ENCODE measurements around the gene ZIK1. TPM values are rescaled to one million over a fixed set of nuclear protein-coding genes. Genes with fewer than 3 reads are reported as not detected.

ZIK1 gene
- total and polyA plus RNA-seq, 2 experiments from 2014 or later, result 3.8 to 7.1 TPM

- H3K79me2 ChIP-seq, result no peaks in the 10 kb centered on the region
- no peak for DNase-seq (ENCODE audit: low spot score)
- no peaks in the 10 kb centered on the region for H3K36me3 ChIP-seq (replicated peaks; ENCODE audit: insufficient read depth, low read depth)
- no peaks in the 10 kb centered on the region for H3K27me3 ChIP-seq
- no peaks in the 10 kb centered on the region for H3K4me1 ChIP-seq (ENCODE audit: insufficient read depth)
- no peak overlapping the region for H3K4me3 ChIP-seq
- H3K27ac ChIP-seq, result no peak overlapping the region
- H4K20me1 ChIP-seq (ENCODE audit: insufficient read depth, poor library complexity, severe bottlenecking), result no peaks in the 10 kb centered on the region
- TF ChIP-seq CTCF (IDR thresholded peaks at IDR 0.05; ENCODE audit: poor library complexity) (no peak), EZH2phosphoT487 (IDR thresholded peaks at IDR 0.05; ENCODE audit: low read depth, severe bottlenecking, unreplicated experiment) (no peak), EZH2 (IDR thresholded peaks at IDR 0.05; ENCODE audit: borderline replicate concordance) (no peak)
- no peak overlapping the region for H2AFZ ChIP-seq
- no peak overlapping the region for H3K4me2 ChIP-seq
- H3K9me2 ChIP-seq (replicated peaks; ENCODE audit: insufficient read depth), result no peaks in the 10 kb centered on the region
- no peaks in the 10 kb centered on the region for H3K9me3 ChIP-seq (ENCODE audit: low read depth)
- WGBS (ENCODE audit: low lambda C conversion rate, missing lambda C conversion rate), result 100% methylated on average over 5 of the region's 5 CpGs
Observed at GRCh38 chr19:57606931-57607330, 23.0 kb downstream of the ZIK1 start.

GRCh38 chr19:57611113-57611512, 27.2 kb downstream of the ZIK1 start:
- Histone ChIP-seq H3K4me1 (ENCODE audit: insufficient read depth) (peaks cover 8% of the 10 kb centered on the region), H3K4me2 (no peak overlapping the region), H2AFZ (no peak overlapping the region), H3K27ac (no peak overlapping the region), H3K36me3 (replicated peaks; ENCODE audit: insufficient read depth, low read depth) (peaks cover 2% of the 10 kb centered on the region), H3K4me3 (no peak overlapping the region), H3K9me2 (replicated peaks; ENCODE audit: insufficient read depth) (no peaks in the 10 kb centered on the region), H3K9me3 (ENCODE audit: low read depth) (peaks cover 2% of the 10 kb centered on the region), H3K79me2 (peaks cover 20% of the 10 kb centered on the region), H4K20me1 (ENCODE audit: insufficient read depth, poor library complexity, severe bottlenecking) (no peaks in the 10 kb centered on the region), H3K27me3 (no peaks in the 10 kb centered on the region)
- 87% methylated on average over 4 of the region's 4 CpGs for WGBS (ENCODE audit: low lambda C conversion rate, missing lambda C conversion rate)
- TF ChIP-seq CTCF (IDR thresholded peaks at IDR 0.05; ENCODE audit: poor library complexity) (no peak), EZH2 (IDR thresholded peaks at IDR 0.05; ENCODE audit: borderline replicate concordance) (no peak), EZH2phosphoT487 (IDR thresholded peaks at IDR 0.05; ENCODE audit: low read depth, severe bottlenecking, unreplicated experiment) (no peak)
- DNase-seq (ENCODE audit: low spot score), result no peak

- Histone ChIP-seq H3K79me2 (peaks cover 51% of the 10 kb centered on the region), H2AFZ (peak within 1 kb of the TSS; percentile 74), H3K36me3 (replicated peaks; ENCODE audit: insufficient read depth, low read depth) (peaks cover 13% of the 10 kb centered on the region), H3K27ac (peak within 1 kb of the TSS; percentile 74), H3K9me3 (ENCODE audit: low read depth) (peaks cover 30% of the 10 kb centered on the region), H3K27me3 (no peaks in the 10 kb centered on the region), H3K4me1 (ENCODE audit: insufficient read depth) (peaks cover 8% of the 10 kb centered on the region), H3K4me3 (peak within 1 kb of the TSS; percentile 72), H3K9me2 (replicated peaks; ENCODE audit: insufficient read depth) (no peaks in the 10 kb centered on the region), H4K20me1 (ENCODE audit: insufficient read depth, poor library complexity, severe bottlenecking) (no peaks in the 10 kb centered on the region), H3K4me2 (peak within 1 kb of the TSS; percentile 100)
- DNase-seq (ENCODE audit: low spot score), result peak; percentile 95
- 2% methylated on average over 64 of the region's 64 CpGs for WGBS (ENCODE audit: low lambda C conversion rate, missing lambda C conversion rate)
- no peak for TF ChIP-seq EZH2phosphoT487 (IDR thresholded peaks at IDR 0.05; ENCODE audit: low read depth, severe bottlenecking, unreplicated experiment)
- TF ChIP-seq CTCF (IDR thresholded peaks at IDR 0.05; ENCODE audit: poor library complexity), result no peak
- no peak for TF ChIP-seq EZH2 (IDR thresholded peaks at IDR 0.05; ENCODE audit: borderline replicate concordance)
Observed at GRCh38 chr19:57613941-57614743, 30.2 kb downstream of the ZIK1 start, which contains the start of gene ZNF134. Gene ZNF134 (plus strand): TSS chr19:57614242. CDS start chr19:57619469, 5,227 bp downstream.
